ENCODE measurements around the gene GJB5.
A peak's percentile ranks its signal among the peaks of the same experiment; 100 is the strongest.
"Not testable (repeated sequence)": the region's sequence is repeated elsewhere in the genome, so short reads cannot be mapped to it uniquely, and the experiment has no call there.

The GJB5 gene

DNA sequence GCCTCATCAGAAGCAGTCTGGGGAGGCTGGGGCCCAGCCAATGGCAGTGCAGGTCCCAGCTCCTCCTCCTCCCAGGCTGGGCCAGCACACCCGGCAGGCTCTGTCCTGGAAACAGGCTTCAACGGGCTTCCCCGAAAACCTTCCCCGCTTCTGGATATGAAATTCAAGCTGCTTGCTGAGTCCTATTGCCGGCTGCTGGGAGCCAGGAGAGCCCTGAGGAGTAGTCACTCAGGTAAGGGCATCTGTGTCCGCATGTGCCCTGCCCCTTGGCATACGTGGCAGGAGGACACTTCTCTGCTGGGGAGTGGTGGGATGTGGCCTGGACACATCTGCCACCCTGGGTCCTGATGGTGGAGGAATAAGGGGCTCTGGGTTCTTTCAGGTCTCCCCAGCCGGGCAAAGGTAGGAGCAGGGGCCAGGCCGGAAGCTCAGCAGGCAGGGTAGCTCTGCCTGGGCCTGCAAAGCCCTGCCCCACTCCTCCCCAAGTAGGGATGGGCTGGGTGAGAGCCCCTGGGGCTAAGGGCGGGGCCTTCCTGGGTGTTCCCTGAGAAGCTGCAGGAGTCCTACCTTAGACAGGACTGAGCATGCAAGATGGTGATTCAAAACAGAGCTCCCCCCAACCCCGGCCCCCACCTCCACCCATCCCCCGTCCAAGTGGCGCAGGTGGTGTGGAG is at the start of gene GJB5:
TSS of gene GJB5 (plus strand) at position 84 of the 674 bp plus-strand sequence. CDS start 2,284 bp downstream, outside the sequence.
- no peak for DNase-seq (ENCODE audit: low spot score)

DNA sequence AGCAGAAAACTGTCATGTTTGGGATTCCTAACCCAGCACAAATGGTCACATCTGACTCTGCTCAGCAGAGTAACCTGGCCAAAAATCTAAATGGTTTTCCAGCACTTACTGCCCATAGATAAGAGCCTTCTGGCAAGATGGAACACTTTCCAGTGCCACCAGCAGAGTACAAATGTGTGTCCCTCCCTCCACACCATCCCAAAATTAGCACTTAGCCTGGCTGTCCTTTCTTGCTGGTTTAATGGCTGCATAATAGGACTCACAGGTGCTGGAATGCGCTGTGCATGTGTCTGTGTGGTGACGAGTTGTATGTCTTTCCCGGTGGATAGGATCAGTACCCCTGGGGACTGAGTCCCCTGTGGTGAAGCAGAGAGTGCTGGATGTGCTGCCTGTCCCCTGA is 49.8 kb upstream of the GJB5 start:
- DNase-seq (ENCODE audit: low spot score): no peak

GRCh38 chr1:34708106-34708505 is 46.7 kb upstream of the GJB5 start:
- no peak for DNase-seq (ENCODE audit: low spot score)

DNA sequence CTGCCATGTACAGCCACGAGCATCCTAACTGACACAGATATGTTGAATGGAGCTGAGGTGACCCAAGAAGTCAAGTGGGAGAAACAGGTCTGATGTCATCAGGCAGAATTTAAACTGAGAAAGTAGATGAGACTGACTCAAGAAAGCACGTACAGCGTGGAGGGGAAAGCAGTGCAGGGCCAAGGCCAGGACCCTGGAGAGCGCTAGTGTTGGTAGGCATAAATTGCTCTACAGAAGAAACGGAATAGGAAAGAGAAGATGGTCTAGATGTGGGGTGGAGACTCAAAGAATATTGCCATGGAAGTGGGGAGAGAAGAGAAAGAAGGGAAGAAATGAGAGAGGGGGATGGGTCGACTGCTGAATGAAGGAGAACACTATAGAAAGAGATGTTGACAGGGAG is 45.3 kb upstream of the GJB5 start:
- no peak for DNase-seq (ENCODE audit: low spot score)

DNA sequence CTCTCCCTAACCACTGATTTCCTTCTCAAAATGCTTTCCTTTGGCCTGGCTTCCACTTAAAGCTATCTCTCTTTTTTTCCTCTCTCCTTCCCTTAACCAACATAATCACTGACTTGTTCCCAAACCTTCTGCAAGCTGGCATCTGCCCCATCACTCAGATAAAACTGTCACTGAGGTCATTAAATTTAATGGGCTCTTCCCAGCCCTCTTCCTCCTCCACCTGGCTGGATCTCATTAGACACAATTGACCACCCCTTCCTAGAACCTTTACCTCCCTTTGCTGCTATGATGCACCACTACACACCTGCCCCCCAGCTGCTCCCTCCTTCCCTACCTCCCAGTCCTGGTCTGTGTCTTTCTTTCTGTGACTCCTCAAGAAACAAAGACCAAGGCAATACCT is 44.0 kb upstream of the GJB5 start:
- DNase-seq (ENCODE audit: low spot score): no peak

- no peak for DNase-seq (ENCODE audit: low spot score)
Observed at GRCh38 chr1:34711485-34711884, 43.4 kb upstream of the GJB5 start.

GRCh38 chr1:34712007-34712688 is 42.7 kb upstream of the GJB5 start:
- no peak for DNase-seq (ENCODE audit: low spot score)

DNA sequence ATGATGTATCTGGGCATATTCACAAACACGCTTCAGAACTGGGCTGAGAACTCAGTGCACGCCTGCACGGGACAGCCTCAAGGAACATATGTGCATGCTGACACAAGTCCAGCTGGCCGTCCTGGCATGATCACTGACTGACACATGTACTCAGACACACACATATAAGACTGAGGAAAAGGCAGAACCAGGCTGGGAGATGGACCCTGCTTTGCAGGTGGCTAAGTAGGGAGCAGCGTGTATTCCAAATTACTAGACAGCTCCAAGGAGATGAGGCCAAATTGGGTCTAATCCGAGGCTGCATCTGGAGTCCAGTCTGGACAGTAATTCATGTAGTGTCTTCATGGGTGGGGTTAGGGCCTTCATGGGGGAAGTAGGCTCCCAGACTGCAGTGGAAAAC is 41.4 kb upstream of the GJB5 start:
- DNase-seq (ENCODE audit: low spot score): no peak

DNA sequence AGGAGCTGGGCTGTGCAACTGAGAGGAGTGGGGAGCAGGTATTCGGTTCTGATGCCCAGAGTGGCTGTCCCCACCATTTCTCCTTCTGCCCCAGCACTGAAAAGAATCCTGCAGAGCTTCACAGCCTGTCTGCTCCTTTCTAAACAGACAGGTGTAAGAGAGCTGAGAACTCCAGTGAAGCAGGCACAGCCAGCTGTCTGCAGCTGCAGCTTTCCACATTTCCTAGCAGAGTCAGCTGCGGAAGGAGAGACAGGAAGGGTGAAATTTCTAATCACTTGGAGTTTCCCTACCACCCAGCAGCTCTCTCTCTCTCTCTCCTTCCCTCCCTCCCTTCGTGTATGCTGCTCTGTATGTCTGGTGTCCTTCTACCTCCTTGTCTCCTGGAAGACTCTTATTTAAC is 40.5 kb upstream of the GJB5 start:
- no peak for DNase-seq (ENCODE audit: low spot score)

GRCh38 chr1:34715139-34715538 is 39.7 kb upstream of the GJB5 start:
- no peak for DNase-seq (ENCODE audit: low spot score)

DNA sequence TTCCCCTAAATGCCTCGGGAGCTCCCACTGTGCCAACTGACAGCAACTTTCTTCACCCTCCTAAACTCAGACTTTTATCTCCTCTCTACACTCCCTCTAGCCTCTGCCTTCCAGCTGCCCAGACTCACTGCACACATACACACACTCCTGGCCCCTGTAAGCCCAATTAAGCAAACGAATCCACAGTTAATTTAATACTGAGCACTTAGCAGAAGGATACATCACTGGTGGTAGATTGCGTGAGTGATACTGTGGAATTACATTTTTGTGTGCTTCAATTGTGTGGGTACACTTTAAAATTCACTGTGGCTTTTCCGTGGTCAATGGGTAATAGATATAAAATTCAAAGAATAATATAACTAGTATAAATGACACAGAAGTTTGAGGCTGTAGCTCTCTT is 33.6 kb upstream of the GJB5 start:
- DNase-seq (ENCODE audit: low spot score): no peak

DNA sequence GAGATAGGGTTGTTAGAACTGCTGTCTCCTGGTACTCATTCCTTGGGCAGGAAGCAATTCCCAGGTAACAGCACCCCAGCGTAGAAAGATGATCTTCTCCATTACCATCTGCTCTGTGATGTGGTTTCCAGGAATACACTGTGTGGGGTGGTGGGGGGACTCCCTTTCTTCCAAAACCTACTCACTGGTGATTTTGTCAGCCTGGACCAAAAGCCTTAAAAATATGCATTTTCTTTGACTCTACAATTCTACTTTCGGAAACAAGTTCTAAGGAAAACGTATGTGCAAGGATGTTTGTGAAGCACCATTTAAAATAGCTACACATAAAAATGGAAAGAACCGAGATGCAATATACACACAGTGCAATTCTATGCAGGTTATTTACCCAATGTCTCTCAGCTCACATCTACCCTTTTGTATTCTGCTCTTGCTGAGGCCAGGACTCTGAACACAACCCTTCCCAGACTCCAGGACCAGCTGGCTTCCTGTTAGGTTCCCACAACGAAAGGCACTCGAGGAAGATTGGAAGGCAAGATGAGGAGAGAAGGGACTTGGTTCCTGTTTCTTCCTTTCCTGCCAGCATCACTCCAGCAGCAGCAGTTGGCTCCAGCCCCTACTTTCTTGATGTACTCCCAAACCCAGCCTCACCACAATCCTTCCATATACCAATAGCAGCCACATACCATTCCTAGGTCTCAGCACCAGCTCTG is 33.0 kb upstream of the GJB5 start:
- DNase-seq (ENCODE audit: low spot score): no peak

GRCh38 chr1:34726861-34727260 is 28.0 kb upstream of the GJB5 start:
- no peak for DNase-seq (ENCODE audit: low spot score)

DNA sequence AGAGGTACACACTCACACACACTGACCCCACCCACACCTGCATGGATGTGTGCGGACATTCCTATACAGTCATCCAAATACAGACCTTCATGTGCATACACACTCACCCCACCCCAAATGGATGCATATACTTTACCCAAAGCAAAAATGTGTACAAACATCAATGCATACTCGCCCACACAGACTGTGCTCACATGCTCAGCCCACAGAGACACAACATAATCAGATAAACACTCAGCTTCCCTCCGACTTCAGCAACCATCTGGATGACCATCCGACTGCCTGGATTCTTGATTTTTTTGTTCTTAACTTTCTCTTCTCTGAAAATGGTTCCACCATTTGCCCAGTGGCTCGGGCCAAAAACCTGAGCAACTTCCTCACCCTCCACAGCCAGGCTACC is 24.4 kb upstream of the GJB5 start:
- DNase-seq (ENCODE audit: low spot score): no peak

- not testable (repeated sequence) for DNase-seq (ENCODE audit: low spot score)
Observed at GRCh38 chr1:34732831-34733230, 22.0 kb upstream of the GJB5 start.

- DNase-seq (ENCODE audit: low spot score): no peak
Observed at GRCh38 chr1:34736692-34737091, 18.2 kb upstream of the GJB5 start.

- not testable (repeated sequence) for DNase-seq (ENCODE audit: low spot score)
Observed at GRCh38 chr1:34737236-34737635, 17.6 kb upstream of the GJB5 start.

GRCh38 chr1:34739613-34740012 is 15.2 kb upstream of the GJB5 start:
- DNase-seq (ENCODE audit: low spot score): no peak

- no peak for DNase-seq (ENCODE audit: low spot score)
Observed at GRCh38 chr1:34740161-34740868, 14.5 kb upstream of the GJB5 start.

DNA sequence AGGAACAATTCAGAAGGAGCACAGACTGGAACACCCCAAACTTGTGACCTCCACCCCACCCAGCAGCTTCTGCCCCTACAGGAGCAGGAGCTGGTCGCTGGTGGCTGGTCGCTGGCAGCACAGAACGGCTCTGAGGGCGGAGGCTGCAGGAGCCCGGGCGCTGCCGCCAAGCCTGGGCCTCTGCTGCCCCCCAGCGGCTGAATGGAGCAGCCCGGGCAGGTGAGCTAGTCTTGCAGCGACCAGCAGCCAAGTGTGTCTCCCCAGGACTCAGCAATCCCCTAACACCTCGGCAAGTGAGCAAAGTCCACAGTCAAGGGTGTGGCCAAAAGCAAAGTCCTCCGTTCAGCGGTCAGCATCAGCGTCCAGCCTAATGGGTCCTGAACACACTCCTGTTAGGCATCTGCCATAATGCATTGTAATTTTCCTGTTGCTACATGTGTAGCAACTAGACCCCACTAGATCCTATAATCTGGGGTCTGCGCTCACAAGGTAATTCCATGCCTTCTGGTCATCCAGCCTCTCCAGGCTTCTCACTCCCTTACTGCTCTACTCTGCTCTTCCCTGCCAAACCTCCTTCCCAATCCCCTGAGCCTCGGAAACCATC is 12.1 kb upstream of the GJB5 start:
- DNase-seq (ENCODE audit: low spot score): peak; percentile 53

- DNase-seq (ENCODE audit: low spot score): no peak
Observed at GRCh38 chr1:34743775-34744174, 11.1 kb upstream of the GJB5 start.

DNA sequence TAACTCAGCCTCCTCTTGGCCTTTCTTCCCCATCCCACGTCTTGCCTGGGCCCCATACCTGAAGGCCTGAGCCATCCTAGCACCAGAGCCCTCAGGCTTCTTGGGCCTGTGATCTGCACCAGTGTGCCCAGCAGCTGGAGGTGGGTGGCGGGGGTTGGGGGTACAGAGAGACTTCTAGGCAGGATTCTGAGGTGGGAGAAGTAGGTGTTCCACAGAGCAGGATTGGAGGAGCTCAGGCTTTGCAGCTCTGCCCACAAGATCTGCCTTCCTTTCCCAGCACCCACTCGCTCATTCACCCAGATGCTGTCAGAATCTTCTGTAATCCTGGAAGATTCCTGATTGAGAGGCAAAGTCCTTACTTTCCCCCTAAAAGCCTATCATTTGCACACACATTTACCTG is 10.0 kb upstream of the GJB5 start:
- no peak for DNase-seq (ENCODE audit: low spot score)

Data from CD4-positive, alpha-beta T cell treated with Interleukin-15 for 4 hours (primary cell).